Naive B cell (primary cell): ENCODE results near the gene POLL. TPM values are rescaled to one million over a fixed set of nuclear protein-coding genes. Genes with fewer than 3 reads are reported as not detected.
A peak's percentile ranks its signal among the peaks of the same experiment; 100 is the strongest.

Source experiments
- ATAC-seq, 2 donors: fragments of 150-1000 bp; cut with Tn5 transposase; 2 replicates each; pipeline ENCODE4 v1.10.0; 2021; ENCODE audit warnings: low read depth in 2 of 2, mild to moderate bottlenecking in 2 of 2, moderate library complexity in 2 of 2
- DNase-seq: peaks from one replicate; pipeline ENCODE4 v3.0.0; 2022
- H3K27ac Mint-ChIP-seq, 6 donors: one replicate each; pipeline ENCODE4 v1.8.0; 2020 to 2022; ENCODE audit warnings: mild to moderate bottlenecking in 6 of 6, mixed read lengths in 6 of 6, moderate library complexity in 5 of 6, inconsistent platforms in 2 of 6
- H3K27me3 Mint-ChIP-seq, 3 donors: one replicate each; pipeline ENCODE4 v1.8.0; 2021 to 2022; ENCODE audit warnings: mixed read lengths in 3 of 3, mild to moderate bottlenecking in 1 of 3
- H3K36me3 Mint-ChIP-seq, 2 donors: one replicate each; pipeline ENCODE4 v1.8.0; 2020 to 2022; ENCODE audit warnings: mixed read lengths in 2 of 2, inconsistent platforms in 1 of 2, mild to moderate bottlenecking in 1 of 2
- H3K4me1 Mint-ChIP-seq, 3 donors: one replicate each; pipeline ENCODE4 v1.8.0; 2020 to 2022; ENCODE audit warnings: mixed read lengths in 3 of 3, inconsistent platforms in 1 of 3, mild to moderate bottlenecking in 1 of 3, moderate library complexity in 1 of 3
- H3K4me3 Mint-ChIP-seq, 8 donors: one replicate each; pipeline ENCODE4 v1.8.0; 2020 to 2022; ENCODE audit warnings: mild to moderate bottlenecking in 8 of 8, mixed read lengths in 8 of 8, moderate library complexity in 8 of 8, inconsistent platforms in 2 of 8
- H3K9me3 Mint-ChIP-seq, 7 donors: one replicate each; pipeline ENCODE4 v1.8.0; 2020 to 2022; ENCODE audit warnings: mixed read lengths in 7 of 7, mild to moderate bottlenecking in 5 of 7, inconsistent platforms in 2 of 7, moderate library complexity in 1 of 7
- polyA plus RNA-seq, 6 donors: library from polyadenylated mRNA; unstranded; fragments of 300-500 nt; fragmentation: Illumina TruSeq; gene quantifications; one replicate each; pipeline ENCODE4 v1.2.3, GENCODE V29; 2021; ENCODE audit warnings: low read depth in 6 of 6

The POLL gene
- polyA plus RNA-seq, 6 donors from 2014 or later: 0.98 to 16.2 (median 11.8) TPM

DNA sequence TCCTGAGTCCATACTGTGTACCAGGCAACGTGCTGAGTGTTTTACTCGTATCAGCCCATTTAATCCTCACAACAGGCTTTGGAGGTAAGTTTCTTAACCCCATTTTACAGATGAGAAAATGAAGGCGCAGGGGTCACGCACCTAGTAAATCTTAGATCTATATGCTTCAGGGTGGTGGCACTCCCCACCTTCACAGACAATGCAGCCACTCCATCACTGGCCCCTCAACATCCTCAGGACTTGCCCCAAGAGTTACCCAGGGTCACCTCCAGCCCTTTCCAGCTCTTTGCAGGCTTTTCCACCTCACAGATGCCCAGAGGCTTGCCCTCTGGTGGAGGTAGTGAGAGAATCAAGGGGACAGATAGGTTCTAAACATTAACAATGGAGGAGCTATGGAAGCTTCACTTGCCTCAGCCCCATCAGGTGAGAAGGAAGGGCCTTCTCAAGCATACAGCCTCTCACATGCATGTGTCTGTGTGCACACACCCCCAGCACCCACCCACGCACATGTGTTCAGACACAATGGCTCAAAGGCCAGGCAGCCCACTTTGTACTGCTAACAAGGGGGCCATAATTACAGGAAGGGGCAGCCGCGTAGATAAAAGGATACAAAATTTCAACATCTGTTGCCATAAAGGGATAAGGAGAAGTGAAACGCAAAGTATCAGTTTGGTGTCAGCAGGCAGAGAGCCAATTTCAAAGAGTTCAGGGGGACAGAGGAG, 29.2 kb upstream of the POLL start:
- Mint-ChIP-seq H3K9me3 (no peaks in the 10 kb centered on the region), H3K36me3 (peaks cover 0 to 16% of the 10 kb centered on the region in 2 donors), H3K27ac (peak overlapping the region; percentile 31 to 93 (median 78)), H3K27me3 (no peaks in the 10 kb centered on the region), H3K4me3 (peak overlapping the region in 4 of 8 donors; percentile 27 to 62 (median 50)), H3K4me1 (peaks cover 13 to 32% (median 29%) of the 10 kb centered on the region in 3 donors)
- ATAC-seq: peak; percentile 42 to 56
- DNase-seq: peak; percentile 3

DNA sequence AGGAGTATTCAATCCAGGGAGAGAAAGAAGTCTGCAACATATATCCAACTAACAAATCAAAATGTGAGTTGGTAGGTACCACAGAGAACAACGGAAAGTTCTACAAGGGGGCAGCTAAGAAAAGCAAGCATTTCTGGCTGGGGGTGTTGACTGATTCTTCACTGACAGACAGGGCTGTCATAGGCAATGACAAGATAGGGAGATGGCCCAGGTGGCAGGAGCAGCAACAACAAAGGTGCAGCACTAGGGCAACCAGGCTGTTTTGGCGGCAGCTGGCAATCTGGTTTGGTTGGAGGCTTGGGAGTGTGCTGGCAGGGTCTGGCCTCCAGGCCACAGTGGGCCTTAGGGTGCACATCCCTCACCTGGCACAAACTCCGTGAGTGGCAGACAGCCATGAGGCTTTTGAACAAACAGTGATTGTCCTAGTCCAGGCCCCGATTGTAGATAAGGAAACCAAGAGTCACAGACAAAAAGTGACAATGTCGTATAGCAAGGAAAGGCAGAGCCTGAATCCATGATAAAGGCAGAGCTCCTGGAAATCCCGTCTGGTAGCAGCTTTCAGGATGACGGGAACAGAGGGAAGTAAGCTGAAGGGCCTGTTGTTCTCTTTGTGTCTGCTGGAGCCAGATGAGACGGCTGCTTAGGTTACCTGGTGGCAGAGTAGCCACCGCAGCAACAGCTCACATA, 28.5 kb upstream of the POLL start:
- H3K9me3 Mint-ChIP-seq: no peaks in the 10 kb centered on the region
- H3K27me3 Mint-ChIP-seq: no peaks in the 10 kb centered on the region
- no peak for ATAC-seq
- no peak for DNase-seq
- H3K4me3 Mint-ChIP-seq: peak overlapping the region in 1 of 8 donors; percentile 49
- H3K4me1 Mint-ChIP-seq: peaks cover 13 to 34% (median 29%) of the 10 kb centered on the region in 3 donors
- peaks cover 3 to 16% of the 10 kb centered on the region in 2 donors for H3K36me3 Mint-ChIP-seq
- peak overlapping the region in 2 of 6 donors; percentile 27 to 85 for H3K27ac Mint-ChIP-seq

DNA sequence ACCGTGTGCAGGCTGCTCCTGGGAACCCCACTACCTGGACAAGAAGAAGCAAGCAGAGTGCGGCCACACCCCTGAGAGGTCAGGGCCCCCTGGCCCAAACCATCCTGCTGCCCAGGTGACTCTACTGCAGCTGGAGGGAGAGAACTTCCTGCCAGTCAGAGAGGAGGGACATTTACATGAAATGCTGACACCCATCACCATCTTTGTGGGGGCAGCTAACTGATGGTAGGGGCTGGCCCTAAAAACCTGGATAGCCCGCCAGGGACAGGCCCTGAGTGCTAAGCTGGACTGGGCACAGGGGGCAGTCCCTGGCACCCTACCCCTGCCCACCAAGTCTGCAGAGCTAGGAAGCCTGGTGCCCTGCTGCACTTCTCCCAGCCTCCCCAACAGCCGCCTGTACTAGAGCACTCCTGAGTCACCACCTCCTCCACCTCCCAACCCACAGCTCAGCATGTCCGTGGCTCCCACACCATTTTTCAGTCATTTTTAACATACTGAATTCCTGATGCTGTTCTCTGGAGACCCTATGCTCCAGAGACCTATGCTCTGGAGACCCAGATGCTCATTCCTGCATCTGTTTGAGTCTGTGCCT, 27.6 kb upstream of the POLL start:
- Mint-ChIP-seq H3K27ac (peak overlapping the region in 2 of 6 donors; percentile 32 to 57), H3K36me3 (peaks cover 8 to 16% of the 10 kb centered on the region in 2 donors), H3K4me3 (no peak overlapping the region), H3K4me1 (peaks cover 13 to 38% (median 29%) of the 10 kb centered on the region in 3 donors), H3K27me3 (no peaks in the 10 kb centered on the region), H3K9me3 (no peaks in the 10 kb centered on the region)
- DNase-seq (no peak), ATAC-seq (no peak)

DNA sequence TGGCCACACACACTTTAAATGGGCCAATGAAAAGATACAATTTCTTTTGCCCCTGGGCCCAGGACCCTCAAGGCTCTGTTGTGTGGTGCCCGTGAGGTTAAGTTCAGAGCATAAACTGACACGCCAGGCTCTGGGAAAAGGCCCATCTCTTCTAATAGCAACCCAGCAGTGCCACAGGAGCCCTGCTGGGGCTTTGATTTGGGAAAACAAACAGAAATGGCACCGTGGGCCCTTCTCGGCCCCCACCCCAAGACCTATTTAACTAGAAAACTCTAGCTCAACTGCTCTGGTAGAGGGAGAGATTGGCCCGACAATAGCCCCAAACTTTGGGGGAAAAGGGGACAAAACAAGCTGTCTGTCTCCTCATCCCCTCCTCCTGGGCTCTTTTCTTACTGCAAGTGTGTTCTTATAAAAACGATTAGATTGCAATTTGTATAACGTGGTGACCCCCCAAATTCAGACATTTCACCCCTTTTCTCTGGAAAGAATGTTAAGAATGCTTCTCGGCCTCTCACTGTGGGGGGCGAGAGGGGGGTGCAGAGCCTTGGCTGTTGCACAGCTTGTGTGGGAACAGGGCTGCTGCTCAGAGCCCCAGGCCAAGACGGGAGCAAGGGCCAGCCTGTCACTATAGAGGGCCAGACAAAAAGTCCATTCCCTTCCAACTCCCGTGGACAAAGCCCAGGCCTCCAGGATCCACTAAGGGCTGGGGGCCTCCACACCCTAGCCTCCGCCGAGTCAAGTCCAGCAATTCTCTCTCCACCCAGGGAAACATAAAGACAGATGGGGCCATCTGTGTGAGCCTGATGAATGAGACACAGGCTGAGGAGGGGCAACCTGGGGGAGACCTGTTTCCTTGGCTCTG, 26.8 kb upstream of the POLL start:
- Mint-ChIP-seq H3K27ac (peak overlapping the region in 2 of 6 donors; percentile 32 to 49), H3K4me3 (no peak overlapping the region), H3K9me3 (no peaks in the 10 kb centered on the region), H3K27me3 (no peaks in the 10 kb centered on the region), H3K4me1 (peaks cover 13 to 34% (median 29%) of the 10 kb centered on the region in 3 donors), H3K36me3 (peaks cover 8 to 16% of the 10 kb centered on the region in 2 donors)
- DNase-seq (no peak), ATAC-seq (no peak)

DNA sequence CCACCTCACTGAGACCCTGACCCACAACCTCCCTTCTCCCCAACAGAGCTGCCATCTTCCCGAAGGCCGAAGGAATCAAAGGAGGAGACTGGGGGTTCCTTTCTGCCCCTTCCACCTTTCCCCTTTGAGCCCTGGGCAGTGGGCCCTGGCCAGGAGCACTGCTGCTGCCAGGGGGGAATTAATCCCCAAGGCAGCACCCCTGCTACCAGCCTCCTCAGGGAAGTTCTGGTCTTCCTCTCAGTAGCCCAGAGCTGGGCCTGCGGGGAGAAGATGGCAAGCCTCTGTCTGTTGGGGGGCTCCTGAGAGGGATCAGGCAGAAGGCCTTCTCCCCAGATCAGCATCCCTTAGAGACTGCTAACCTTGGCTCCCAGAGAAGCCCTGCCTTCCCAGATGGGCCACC, 25.6 kb upstream of the POLL start:
- Mint-ChIP-seq H3K27ac (peak overlapping the region in 1 of 6 donors; percentile 24), H3K27me3 (no peaks in the 10 kb centered on the region), H3K36me3 (peaks cover 8 to 28% of the 10 kb centered on the region in 2 donors), H3K9me3 (no peaks in the 10 kb centered on the region), H3K4me3 (no peak overlapping the region), H3K4me1 (peaks cover 13 to 25% (median 16%) of the 10 kb centered on the region in 3 donors)
- ATAC-seq: no peak
- DNase-seq: no peak

DNA sequence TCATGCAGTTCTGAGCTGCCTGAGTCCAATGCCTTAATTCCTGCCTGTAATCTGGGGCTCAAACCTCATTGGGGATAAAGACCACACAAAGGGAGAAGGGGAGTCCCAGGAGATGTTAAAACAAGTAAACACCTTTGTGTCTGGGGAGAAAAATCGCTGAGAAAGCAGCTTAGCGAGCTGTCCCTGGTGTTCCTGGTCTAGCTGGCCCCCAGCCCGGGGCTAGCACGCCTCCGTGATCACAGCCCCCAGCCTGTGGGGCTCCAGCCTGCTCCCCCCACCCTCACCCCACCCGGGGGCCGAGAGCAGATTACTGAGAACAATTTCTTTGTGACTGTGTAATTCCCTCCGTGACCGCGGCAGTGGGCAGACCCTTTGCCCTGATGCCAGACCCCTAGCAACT, 24.8 kb upstream of the POLL start:
- Mint-ChIP-seq H3K4me3 (no peak overlapping the region), H3K4me1 (peaks cover 6 to 19% (median 9%) of the 10 kb centered on the region in 3 donors), H3K9me3 (no peaks in the 10 kb centered on the region), H3K27me3 (no peaks in the 10 kb centered on the region), H3K36me3 (peaks cover 8 to 28% of the 10 kb centered on the region in 2 donors), H3K27ac (peak overlapping the region in 1 of 6 donors; percentile 42)
- DNase-seq: no peak
- ATAC-seq: no peak

DNA sequence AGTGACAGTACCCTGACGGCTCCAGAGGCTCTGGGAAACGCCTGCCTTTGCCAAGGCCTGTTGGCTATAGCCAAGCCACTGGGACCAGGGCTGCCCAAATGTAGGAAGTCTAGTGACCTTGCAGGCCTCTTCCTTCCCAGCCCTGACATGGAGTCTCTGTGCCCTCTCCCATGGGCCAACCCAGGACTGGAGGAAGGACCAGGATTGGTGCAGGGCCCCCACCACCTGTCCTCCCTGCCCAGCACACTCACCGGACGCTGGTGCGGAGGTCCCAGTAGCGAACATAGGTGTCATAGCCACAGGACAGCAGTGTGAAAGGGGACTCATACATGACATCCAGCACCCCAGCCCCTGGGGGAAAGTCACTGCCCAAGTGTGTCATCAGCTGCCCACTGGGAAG, 24.0 kb upstream of the POLL start:
- Mint-ChIP-seq H3K27me3 (no peaks in the 10 kb centered on the region), H3K27ac (peak overlapping the region in 3 of 6 donors; percentile 27 to 51 (median 38)), H3K4me1 (peaks cover 0 to 11% (median under 1%) of the 10 kb centered on the region in 3 donors), H3K36me3 (peaks cover 8 to 21% of the 10 kb centered on the region in 2 donors), H3K4me3 (no peak overlapping the region), H3K9me3 (no peaks in the 10 kb centered on the region)
- no peak for DNase-seq
- ATAC-seq: no peak

DNA sequence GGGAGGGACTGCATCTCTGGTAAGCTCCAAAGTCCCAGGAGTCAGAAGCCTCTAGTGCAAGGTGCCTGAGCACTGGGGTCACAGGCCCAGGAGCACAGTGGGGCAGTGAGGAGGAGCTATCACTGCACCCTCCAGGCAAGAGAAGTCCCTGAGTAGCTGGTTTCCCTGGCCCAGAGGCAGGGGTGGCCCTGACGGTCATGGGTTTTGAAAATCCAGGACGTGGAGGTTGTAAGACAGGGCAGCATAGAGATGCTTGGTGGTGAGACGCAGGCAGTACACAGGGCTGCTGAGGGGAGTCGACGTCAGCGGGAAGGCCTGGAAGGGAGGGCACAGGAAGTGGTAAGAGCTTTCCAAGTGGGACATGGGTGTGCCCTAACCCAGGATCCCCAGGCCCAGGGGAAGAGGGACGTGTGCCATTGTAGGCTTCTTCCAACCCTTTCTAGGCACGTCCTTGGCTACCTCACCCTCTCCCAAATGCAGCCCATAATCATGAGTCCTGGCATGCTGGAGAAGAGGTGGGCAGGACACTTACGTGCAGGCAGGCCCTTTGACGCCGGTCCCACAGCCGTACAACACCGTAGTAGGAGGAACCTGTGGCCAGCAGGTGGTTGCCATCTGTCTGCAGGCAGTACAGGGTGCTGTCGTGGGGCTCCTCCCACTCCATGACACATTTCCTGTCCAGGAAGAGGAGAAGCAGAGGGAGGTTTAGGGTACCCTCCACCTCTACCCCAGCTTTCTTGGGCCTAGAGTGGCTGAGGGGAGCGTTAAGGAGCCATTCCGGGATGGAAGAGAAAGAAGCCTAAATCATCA, 23.2 kb upstream of the POLL start:
- Mint-ChIP-seq H3K9me3 (no peaks in the 10 kb centered on the region), H3K27me3 (no peaks in the 10 kb centered on the region), H3K4me1 (peaks cover 0 to 6% (median 0%) of the 10 kb centered on the region in 3 donors), H3K36me3 (peaks cover 8 to 18% of the 10 kb centered on the region in 2 donors), H3K4me3 (no peak overlapping the region), H3K27ac (peak overlapping the region in 3 of 6 donors; percentile 38 to 67 (median 51))
- DNase-seq: no peak
- ATAC-seq: no peak

DNA sequence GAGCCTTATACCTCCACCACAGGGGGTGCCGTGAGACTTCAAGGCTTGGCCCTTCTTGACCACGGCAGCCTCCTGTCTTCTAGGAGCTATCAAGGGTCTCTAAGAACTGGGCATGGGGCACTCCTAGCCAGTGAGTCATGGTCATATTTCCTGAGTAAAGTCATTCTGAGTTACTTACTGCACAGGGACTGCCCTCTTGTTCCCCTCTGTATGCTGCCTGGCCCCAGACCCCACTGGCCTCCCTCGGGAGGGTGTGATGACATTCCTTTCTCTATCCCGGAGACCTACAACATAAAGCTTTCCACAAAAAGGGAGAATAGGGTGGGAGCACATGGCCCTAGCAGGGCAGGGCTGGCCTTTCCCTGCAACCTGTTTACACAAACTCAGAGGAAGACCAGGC, 21.4 kb upstream of the POLL start:
- Mint-ChIP-seq H3K9me3 (no peaks in the 10 kb centered on the region), H3K36me3 (peaks cover 8 to 14% of the 10 kb centered on the region in 2 donors), H3K27me3 (no peaks in the 10 kb centered on the region), H3K27ac (no peak overlapping the region), H3K4me1 (peaks cover 0 to 6% (median 0%) of the 10 kb centered on the region in 3 donors), H3K4me3 (no peak overlapping the region)
- DNase-seq: no peak
- no peak for ATAC-seq

DNA sequence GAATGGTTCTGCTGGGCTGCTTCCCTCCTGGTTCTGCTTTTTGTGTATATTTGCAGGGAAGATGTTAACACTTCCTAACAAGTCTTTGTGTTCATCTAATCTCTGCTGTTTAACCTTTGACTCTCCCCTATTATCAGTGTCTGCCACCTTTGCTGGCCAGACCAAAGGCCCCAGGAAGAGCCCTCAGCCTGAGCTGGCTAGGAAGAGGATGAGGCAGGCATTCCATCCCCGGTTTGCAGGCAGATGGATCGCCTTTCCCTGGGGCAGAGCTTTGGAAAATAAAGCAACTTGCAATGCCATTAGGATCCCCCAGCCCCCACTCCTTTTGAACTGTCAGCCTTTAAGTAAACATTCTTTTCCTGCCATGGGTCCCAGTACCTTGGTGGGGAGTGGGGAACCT, 19.1 kb upstream of the POLL start:
- Mint-ChIP-seq H3K4me1 (peaks cover 0 to 6% (median 0%) of the 10 kb centered on the region in 3 donors), H3K36me3 (peaks cover 8 to 14% of the 10 kb centered on the region in 2 donors), H3K9me3 (no peaks in the 10 kb centered on the region), H3K4me3 (no peak overlapping the region), H3K27ac (peak overlapping the region in 4 of 6 donors; percentile 35 to 82 (median 72)), H3K27me3 (no peaks in the 10 kb centered on the region)
- ATAC-seq (no peak), DNase-seq (no peak)

DNA sequence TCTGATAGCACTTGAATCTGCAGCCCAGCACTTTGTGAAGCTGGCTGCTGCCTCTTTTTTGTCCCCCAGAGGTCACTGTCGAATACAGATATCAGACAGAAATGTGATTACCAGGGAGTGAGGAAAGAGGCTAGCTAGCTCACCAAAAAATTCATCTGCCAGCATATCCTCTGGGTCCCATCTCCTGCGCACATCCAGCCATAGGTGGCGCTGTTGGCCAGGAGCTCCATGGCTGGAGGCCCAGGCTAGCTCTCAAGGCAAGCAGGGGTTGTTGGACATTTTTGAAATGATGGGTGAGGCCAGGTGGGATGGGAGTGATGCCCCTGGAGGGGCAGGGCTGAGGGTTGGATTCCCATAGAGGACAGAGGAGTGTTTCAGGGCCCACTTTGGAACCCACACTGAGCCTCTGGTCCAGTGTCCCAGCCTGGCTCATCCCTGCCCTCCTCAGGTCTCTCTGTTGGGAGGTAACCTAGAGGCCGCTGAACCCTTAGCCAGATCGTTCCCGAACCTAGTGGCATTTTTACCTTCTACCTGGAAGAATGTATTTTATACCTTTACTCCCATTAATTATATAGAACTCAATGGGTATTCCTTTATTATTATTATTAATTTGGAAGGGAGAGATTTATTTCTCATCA, 14.8 kb upstream of the POLL start:
- Mint-ChIP-seq H3K27ac (peak overlapping the region in 2 of 6 donors; percentile 10 to 86), H3K27me3 (no peaks in the 10 kb centered on the region)
- peak; percentile 82 to 86 for ATAC-seq

DNA sequence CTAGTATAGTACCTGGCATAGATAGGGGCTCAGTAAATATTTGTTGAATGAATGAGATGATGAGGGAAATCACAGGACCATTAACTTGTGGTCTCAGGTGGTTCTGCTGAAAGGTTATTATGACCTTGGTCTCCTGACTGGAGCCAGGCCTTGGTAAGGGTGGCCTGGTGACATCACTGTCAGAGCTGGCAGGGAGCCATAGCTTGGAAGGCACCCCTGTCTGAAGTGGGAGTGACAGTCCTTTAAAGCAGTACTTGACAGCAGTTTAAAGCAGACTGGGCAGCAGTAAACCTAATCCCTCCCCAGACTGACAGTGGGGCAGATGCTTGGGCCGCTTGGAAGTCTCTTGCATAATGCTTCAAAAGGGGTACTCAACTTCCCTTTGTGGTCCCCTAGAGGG, 13.5 kb upstream of the POLL start:
- no peak overlapping the region for H3K4me3 Mint-ChIP-seq
- peak overlapping the region in 1 of 6 donors; percentile 30 for H3K27ac Mint-ChIP-seq
- DNase-seq: no peak
- H3K36me3 Mint-ChIP-seq: no peaks in the 10 kb centered on the region
- no peaks in the 10 kb centered on the region for H3K27me3 Mint-ChIP-seq
- no peaks in the 10 kb centered on the region for H3K9me3 Mint-ChIP-seq
- no peaks in the 10 kb centered on the region for H3K4me1 Mint-ChIP-seq
- ATAC-seq: no peak

More for the DNA sequence above, 14.8 kb upstream of the POLL start:
- Mint-ChIP-seq H3K36me3 (no peaks in the 10 kb centered on the region), H3K4me1 (no peaks in the 10 kb centered on the region), H3K9me3 (no peaks in the 10 kb centered on the region), H3K4me3 (no peak overlapping the region)
- peak; percentile 36 for DNase-seq
